HUES6 (cell line): Measurements from ENCODE around the gene KCNT1.

Experiments used
- H3K27ac ChIP-seq: 2 replicates; pipeline ENCODE4 v1.7.0; 2013; ENCODE audit warnings: low read depth, mild to moderate bottlenecking, low read length, inconsistent platforms
- H3K27me3 ChIP-seq: 2 replicates; pipeline ENCODE4 v1.6.1; 2013; ENCODE audit warnings: low read length; ENCODE audit not compliant: control insufficient read depth, insufficient read depth
- H3K36me3 ChIP-seq: 2 replicates; pipeline ENCODE4 v1.6.1; 2013; ENCODE audit warnings: low read length; ENCODE audit not compliant: control insufficient read depth, insufficient read depth
- H3K4me1 ChIP-seq: 2 replicates; pipeline ENCODE4 v1.6.1; 2013; ENCODE audit warnings: low read length; ENCODE audit not compliant: control insufficient read depth, insufficient read depth
- H3K4me3 ChIP-seq: 2 replicates; pipeline ENCODE4 v1.5.1; 2013; ENCODE audit warnings: low read depth, low read length
- H3K9ac ChIP-seq: one replicate; pipeline ENCODE4 v1.6.1; 2013; ENCODE audit warnings: mild to moderate bottlenecking, low read length
- H3K9me3 ChIP-seq: 2 replicates; pipeline ENCODE4 v1.6.1; 2013; ENCODE audit warnings: low read depth, low read length; ENCODE audit not compliant: control insufficient read depth, insufficient read depth

Gene KCNT1

DNA sequence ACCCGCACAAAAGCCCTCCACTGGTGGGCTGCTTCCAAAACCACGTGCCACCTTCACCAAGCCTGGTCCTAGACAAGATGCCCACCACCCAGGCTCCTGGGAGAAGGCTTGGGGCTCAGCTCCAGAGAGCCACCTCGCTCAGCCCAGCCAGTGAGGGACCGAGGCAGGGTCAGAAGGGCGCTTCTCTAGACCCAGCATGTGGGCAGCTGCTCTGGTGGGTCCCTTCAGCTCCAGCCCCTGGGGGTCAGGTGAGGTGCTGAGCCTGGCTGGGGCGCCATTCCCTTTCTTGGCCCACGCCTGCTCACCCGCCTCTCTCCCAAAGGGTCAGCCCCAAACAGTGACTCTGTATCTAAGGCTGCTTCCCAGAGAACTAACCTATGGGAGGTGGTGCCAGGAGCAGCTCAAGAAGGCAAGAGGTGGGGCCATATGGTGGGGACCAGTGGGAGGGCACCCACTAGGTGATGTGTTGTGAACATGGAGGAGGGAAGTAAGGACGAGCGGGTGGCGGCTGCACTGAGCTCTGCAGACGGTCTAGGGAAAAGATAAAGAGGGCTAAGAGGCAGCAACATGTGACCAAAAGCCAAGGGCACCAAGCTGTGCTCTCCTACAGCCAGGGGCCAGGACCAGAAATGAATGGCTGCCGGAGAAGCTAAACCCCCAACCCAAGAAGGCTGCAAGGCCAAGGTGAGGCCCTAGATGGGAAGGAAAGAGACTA lies 126.0 kb downstream of the KCNT1 start:
- no peak overlapping the region for H3K9ac ChIP-seq
- H3K4me1 ChIP-seq: no peaks in the 10 kb centered on the region
- no peak overlapping the region for H3K27ac ChIP-seq
- H3K27me3 ChIP-seq: no peaks in the 10 kb centered on the region
- peaks cover 6% of the 10 kb centered on the region; the same call in 1 of the 2 replicates for H3K9me3 ChIP-seq
- peaks cover 37% of the 10 kb centered on the region for H3K36me3 ChIP-seq
- no peak overlapping the region for H3K4me3 ChIP-seq

- no peak overlapping the region for H3K9ac ChIP-seq
- no peaks in the 10 kb centered on the region for H3K4me1 ChIP-seq
- no peaks in the 10 kb centered on the region for H3K27me3 ChIP-seq
- H3K9me3 ChIP-seq: peaks cover 6% of the 10 kb centered on the region; the same call in 1 of the 2 replicates
- no peak overlapping the region for H3K4me3 ChIP-seq
- no peak overlapping the region for H3K27ac ChIP-seq
- peaks cover 31% of the 10 kb centered on the region for H3K36me3 ChIP-seq
These were observed 126.7 kb downstream of the KCNT1 start for GRCh38 chr9:135828656-135829055.

DNA sequence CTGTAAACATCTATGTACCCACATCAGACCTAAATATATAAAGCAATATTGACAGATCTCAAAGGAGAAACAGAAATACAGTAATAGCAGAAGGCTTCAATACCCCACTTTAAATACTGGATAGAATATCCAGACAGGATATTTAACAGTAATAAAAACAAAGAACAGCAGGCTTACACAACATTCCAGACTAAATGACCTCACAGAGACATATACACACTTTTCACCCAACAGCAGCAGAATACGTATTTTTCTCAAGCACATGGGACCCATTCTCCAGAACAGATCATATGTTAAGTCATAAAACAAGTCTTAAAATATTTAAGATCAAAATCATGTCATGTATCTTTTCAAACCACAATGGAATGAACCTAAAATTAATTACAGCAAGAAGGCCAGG lies 128.5 kb downstream of the KCNT1 start:
- Histone ChIP-seq H3K27me3 (no peaks in the 10 kb centered on the region), H3K9me3 (peaks cover 6% of the 10 kb centered on the region; the same call in 1 of the 2 replicates), H3K4me3 (no peak overlapping the region), H3K9ac (no peak overlapping the region), H3K4me1 (no peaks in the 10 kb centered on the region), H3K27ac (no peak overlapping the region), H3K36me3 (peaks cover 17% of the 10 kb centered on the region)

DNA sequence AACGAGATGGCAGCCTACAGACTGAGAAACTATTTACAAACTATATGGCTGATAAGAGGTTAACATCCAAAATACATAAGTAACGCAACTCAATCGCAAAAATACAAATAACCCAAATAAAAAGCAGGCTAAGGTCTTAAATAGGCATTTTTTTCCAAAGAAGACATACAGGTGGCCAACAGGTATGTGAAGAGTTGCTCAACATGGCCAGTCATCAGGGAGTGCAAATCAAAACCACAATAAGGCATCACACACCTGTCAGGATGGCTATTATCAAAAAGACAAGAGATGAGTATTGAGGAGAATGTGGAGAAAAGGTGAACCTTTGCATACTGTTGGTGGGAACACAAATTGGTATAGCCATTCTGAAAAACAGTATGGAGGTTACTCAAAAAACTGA lies 131.9 kb downstream of the KCNT1 start:
- Histone ChIP-seq H3K27ac (no peak overlapping the region), H3K9ac (no peak overlapping the region), H3K9me3 (peaks cover 5% of the 10 kb centered on the region; the same call in 1 of the 2 replicates), H3K4me3 (no peak overlapping the region), H3K4me1 (no peaks in the 10 kb centered on the region), H3K36me3 (peaks cover 10% of the 10 kb centered on the region), H3K27me3 (no peaks in the 10 kb centered on the region)

DNA sequence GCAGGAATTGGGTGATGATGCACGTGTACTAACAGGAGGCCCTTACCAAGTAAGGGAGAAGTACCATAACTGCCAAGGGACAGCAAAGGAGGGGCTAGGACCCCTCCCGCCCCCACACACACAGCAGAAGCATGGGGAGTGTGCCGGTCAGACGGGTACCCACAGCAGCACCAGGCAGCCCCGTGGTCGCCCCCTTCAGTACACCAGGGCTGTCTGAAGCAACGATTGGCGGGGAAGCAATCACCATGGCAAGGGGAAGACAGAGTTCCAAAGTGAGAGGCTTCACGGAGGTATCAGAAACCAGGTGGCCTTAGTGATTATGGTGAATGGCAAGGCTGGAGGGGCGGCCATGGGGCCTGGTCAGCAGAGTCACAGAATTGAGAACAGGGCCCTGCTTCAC lies 133.1 kb downstream of the KCNT1 start:
- no peaks in the 10 kb centered on the region for H3K27me3 ChIP-seq
- no peak overlapping the region for H3K27ac ChIP-seq
- no peak overlapping the region for H3K4me3 ChIP-seq
- no peaks in the 10 kb centered on the region for H3K9me3 ChIP-seq
- H3K36me3 ChIP-seq: peaks cover 10% of the 10 kb centered on the region
- H3K4me1 ChIP-seq: peaks cover 6% of the 10 kb centered on the region
- no peak overlapping the region for H3K9ac ChIP-seq

- peaks cover 21% of the 10 kb centered on the region for H3K4me1 ChIP-seq
- peaks cover 14% of the 10 kb centered on the region; the same call in 1 of the 2 replicates for H3K36me3 ChIP-seq
- H3K27me3 ChIP-seq: no peaks in the 10 kb centered on the region
- H3K4me3 ChIP-seq: no peak overlapping the region
- peaks cover 5% of the 10 kb centered on the region; the same call in 1 of the 2 replicates for H3K9me3 ChIP-seq
- no peak overlapping the region for H3K27ac ChIP-seq
- no peak overlapping the region for H3K9ac ChIP-seq
These were observed 137.5 kb downstream of the KCNT1 start for GRCh38 chr9:135839516-135839915.

- no peak overlapping the region for H3K4me3 ChIP-seq
- H3K27ac ChIP-seq: no peak overlapping the region
These were observed 138.1 kb downstream of the KCNT1 start for GRCh38 chr9:135840107-135840506.

GRCh38 chr9:135840539-135840938 lies 138.6 kb downstream of the KCNT1 start:
- Histone ChIP-seq H3K4me1 (peaks cover 21% of the 10 kb centered on the region), H3K27ac (no peak overlapping the region), H3K9me3 (peaks cover 5% of the 10 kb centered on the region; the same call in 1 of the 2 replicates), H3K27me3 (no peaks in the 10 kb centered on the region), H3K36me3 (peaks cover 14% of the 10 kb centered on the region; the same call in 1 of the 2 replicates), H3K4me3 (no peak overlapping the region), H3K9ac (no peak overlapping the region)

More at GRCh38 chr9:135840107-135840506, 138.1 kb downstream of the KCNT1 start:
- Histone ChIP-seq H3K36me3 (peaks cover 14% of the 10 kb centered on the region; the same call in 1 of the 2 replicates), H3K27me3 (no peaks in the 10 kb centered on the region), H3K4me1 (peaks cover 21% of the 10 kb centered on the region), H3K9ac (no peak overlapping the region), H3K9me3 (peaks cover 5% of the 10 kb centered on the region; the same call in 1 of the 2 replicates)
